Measurements from ENCODE around the gene ACADVL.

DNA sequence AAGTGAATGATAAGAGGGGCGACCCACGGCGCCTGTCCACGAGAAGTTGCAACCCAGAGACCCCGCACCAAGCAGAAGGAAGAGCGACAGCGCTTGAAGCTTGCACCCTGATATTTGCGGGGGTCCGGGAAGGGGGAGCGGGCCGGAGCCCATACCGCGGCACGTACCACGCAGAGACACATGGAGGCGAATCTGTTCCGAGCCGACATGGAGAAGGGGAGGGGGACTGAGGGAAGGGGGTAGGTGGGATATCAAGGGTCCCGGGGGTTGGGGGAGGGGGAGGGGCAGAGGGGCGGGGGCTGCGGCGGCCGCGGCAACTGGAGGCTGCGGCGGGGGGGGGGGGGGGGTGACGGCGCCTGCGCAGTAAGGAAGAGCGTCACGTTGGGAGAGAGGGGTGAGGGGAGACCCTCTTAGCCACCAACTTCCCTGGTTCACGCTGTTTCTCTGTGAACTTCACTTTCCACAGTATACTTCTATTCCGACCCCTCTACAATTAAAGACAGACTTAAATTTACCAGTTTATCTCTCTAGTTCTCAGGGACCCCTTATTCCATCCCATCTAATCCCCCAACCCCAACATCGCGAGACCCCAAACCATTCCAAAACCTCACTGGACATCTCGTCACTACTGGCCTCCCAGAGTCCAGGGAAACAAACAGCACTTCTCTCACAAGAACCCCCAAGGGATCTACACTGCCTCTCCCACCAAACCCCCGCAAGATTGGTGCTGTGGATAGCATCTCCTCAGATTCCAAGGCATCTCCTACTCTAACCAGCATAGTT lies 8.1 kb upstream of the ACADVL start:
- TF ChIP-seq CTCF (IDR thresholded peaks at IDR 0.05) (no peak), POLR2A (IDR thresholded peaks at IDR 0.05) (no peak)

Measured in right lobe of liver (tissue), 4 donors.